ENCODE measurements around the gene VPREB3. TPM values are rescaled to one million over a fixed set of nuclear protein-coding genes. Genes with fewer than 3 reads are reported as not detected.
A peak's percentile ranks its signal among the peaks of the same experiment; 100 is the strongest.
"Not testable (repeated sequence)": the region's sequence is repeated elsewhere in the genome, so short reads cannot be mapped to it uniquely, and the experiment has no call there.

VPREB3 gene
- total RNA-seq, 2 donors from 2014 or later = 0.53 to 1.3 TPM

DNA sequence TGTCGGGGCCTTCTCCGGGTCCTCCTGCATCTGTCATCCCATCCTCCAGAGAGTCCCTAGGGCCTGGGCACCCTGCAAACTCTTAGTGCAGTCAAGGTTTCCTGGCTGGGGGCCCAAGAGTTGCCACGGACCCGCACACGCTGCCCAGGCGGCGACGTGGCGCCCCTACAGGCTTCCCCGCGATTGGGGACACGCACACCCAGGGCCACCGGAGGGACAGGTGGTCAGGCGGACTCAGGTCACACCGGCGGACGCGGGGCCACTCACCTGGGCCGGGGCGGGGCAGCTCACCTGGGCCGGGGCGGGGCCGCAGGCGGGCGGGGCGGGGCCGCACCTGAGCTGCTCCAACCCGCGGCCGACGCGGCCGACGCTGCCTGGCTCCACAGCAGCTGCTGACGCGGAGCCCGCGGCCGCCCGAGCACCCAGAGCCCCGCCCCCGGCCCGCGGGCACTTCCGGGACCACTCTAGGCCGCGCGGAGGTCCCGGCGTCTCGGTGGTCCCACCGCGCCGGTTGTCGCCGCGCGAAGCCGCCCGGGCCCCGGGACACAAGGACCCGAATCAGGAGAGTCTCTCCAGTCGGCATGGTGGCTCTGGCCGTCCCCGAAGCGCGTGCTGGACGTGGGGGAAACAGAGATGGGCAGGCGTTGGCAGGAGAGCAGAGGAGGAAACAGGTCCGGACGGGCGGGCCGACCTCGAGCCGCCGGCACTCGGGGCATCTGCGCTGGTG is 3.3 kb downstream of the VPREB3 start, which contains the start of gene ZNF70:
Gene ZNF70 (minus strand): TSS at position 399 of the 727 bp plus-strand sequence. CDS start 5,972 bp downstream, outside the sequence.
- intact Hi-C loops (cut with DNase I) = no loop called here
- DNase-seq (peak; percentile 91), ATAC-seq (peak; percentile 95 to 97)

GRCh38 chr22:23750367-23750713 is 3.9 kb downstream of the VPREB3 start:
- ATAC-seq (peak in 1 of 2 donors; percentile 1), DNase-seq (no peak)
- intact Hi-C loops (cut with DNase I) = no loop called here

DNA sequence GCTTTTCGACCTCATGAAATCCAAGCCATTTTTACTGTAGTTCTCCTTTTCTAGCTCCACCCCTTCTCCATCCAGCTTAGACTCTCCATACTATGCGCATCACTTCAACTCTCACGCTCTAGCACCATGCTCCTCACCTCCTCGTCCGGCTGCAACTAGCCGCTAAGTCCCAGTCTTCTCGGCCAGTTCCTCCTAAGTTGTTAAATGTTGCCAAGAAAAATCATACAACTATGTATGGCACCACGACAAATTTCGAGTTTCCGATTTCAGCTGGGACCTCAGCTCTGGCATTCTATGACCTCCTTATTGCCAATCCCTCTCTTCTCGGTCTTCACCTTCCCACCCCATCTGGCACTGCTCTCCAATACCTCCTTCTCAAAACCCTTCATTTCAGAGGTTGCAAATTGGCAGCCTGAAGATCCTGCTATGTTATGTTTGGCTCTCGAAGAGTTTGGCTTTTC is 4.4 kb downstream of the VPREB3 start:
- DNase-seq = no peak
- peak; percentile 25 to 29 for ATAC-seq
- intact Hi-C loops (cut with DNase I) = no loop called here

- DNase-seq (no peak), ATAC-seq (no peak)
- intact Hi-C loops (cut with DNase I) = no loop called here
These were observed 8.4 kb downstream of the VPREB3 start for GRCh38 chr22:23745791-23746190.

- DNase-seq (no peak), ATAC-seq (no peak)
- intact Hi-C loops (cut with DNase I) = no loop called here
These were observed 9.7 kb downstream of the VPREB3 start for GRCh38 chr22:23744485-23744884.

- DNase-seq (no peak), ATAC-seq (no peak)
- intact Hi-C loops (cut with DNase I) = no loop called here
These were observed 10.2 kb downstream of the VPREB3 start for GRCh38 chr22:23744001-23744400.

- ATAC-seq = peak; percentile 57 to 67
- intact Hi-C loops (cut with DNase I) = no loop called here
- DNase-seq = no peak
These were observed 10.9 kb downstream of the VPREB3 start for GRCh38 chr22:23743303-23743705.

DNA sequence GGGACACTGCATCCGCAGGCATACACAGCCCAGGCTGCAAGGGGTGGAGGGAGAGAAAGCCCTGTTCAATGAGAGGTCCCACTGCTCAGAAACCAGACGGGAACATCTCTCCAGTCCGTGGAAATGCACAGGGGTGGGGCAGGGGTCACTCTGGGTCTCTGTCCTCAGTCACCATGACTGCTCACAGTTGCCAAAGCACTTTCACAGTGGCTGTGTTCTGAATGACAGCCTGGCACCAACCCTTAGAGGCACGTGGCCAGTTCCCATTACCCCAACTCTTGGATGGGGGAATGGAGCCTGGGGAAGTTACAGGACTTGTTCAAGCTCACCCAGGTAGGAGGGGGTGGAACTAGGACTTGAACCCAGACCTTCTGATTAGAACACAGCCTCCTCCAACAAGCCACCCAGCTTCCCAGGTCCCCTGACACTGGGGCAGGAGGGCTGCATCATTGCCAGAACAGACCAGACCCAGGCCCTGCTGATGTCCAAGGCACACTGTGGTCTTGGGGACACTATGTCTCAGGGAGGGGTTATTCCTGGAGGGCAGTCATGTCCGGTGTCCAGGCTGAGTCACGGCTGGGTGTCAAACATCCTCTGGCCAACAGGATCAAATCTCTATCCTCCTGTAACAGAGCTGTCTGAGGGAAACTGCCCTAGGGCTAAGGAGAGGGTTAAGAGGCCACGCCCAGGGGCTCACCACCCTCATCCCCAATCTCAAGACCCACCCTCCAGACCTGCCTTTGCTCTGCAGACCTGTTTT is 11.5 kb downstream of the VPREB3 start:
- DNase-seq = no peak
- intact Hi-C loops (cut with DNase I) = no loop called here
- ATAC-seq = peak; percentile 71 to 85

GRCh38 chr22:23737696-23738095 is 16.5 kb downstream of the VPREB3 start:
- DNase-seq (no peak), ATAC-seq (no peak)
- intact Hi-C loops (cut with DNase I) = no loop called here

DNA sequence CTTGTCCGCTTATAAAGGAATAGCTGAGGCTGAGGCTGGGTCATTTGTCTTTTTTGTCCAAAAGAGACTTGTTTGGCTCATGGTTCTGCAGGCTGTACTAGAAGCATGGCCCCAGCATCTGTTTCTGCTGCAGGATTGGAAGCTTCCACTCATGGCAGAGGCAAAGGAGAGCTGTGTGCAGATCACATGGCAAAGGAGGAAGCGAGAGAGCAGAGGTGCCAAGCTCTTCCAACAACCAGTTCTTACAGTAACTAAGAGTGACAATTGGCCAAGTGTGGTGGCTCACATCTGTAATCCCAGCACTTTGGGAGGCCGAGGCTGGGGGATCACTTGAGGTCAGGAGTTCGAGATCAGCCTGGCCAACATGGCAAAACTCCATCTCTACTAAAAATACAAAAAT is 26.1 kb downstream of the VPREB3 start:
- intact Hi-C loops (cut with DNase I); DNase-seq; ATAC-seq: not testable (repeated sequence)

DNA sequence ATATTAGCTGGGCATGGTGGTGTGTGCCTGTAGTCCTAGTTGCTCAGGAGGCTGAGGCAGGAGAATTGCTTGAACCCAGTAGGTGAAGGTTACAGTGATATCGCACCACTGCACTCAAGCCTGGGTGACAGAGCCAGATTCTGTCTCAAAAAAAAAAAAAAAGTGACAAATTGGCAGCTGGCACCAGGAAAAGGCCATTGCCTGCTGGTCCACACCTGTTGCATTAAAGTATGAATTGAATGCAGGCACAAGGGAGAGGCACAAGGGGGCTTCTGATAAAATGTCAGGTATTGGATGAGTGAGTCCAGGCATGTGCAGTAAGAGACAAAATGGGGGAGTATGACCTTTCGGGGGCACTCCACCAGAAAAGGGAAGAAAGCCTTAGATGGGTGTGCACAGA is 31.5 kb downstream of the VPREB3 start:
- intact Hi-C loops (cut with DNase I) = no loop called here
- DNase-seq (no peak), ATAC-seq (no peak)

GRCh38 chr22:23722160-23722559 is 32.1 kb downstream of the VPREB3 start:
- ATAC-seq (no peak), DNase-seq (no peak)
- intact Hi-C loops (cut with DNase I) = no loop called here

DNA sequence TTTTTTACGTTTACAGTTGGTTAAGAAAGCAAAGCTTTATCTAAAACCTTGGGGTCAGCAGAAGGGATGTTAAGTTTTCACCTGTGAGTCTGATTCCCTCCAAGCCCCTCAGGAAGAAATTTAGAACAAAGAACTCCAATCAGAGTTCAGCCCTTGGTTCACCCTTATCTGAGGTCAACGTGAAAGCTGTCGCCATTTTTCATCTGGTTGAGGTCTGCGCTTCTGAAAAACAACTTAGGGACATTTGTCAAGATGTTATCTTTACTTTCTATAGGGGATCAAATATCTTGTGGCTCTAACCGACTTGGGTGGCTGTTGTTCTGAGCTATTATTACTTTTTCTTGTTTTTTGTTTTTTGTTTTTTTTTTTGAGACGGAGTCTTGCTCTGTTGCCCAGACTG is 33.4 kb downstream of the VPREB3 start:
- intact Hi-C loops (cut with DNase I) = no loop called here
- DNase-seq (no peak), ATAC-seq (no peak)

DNA sequence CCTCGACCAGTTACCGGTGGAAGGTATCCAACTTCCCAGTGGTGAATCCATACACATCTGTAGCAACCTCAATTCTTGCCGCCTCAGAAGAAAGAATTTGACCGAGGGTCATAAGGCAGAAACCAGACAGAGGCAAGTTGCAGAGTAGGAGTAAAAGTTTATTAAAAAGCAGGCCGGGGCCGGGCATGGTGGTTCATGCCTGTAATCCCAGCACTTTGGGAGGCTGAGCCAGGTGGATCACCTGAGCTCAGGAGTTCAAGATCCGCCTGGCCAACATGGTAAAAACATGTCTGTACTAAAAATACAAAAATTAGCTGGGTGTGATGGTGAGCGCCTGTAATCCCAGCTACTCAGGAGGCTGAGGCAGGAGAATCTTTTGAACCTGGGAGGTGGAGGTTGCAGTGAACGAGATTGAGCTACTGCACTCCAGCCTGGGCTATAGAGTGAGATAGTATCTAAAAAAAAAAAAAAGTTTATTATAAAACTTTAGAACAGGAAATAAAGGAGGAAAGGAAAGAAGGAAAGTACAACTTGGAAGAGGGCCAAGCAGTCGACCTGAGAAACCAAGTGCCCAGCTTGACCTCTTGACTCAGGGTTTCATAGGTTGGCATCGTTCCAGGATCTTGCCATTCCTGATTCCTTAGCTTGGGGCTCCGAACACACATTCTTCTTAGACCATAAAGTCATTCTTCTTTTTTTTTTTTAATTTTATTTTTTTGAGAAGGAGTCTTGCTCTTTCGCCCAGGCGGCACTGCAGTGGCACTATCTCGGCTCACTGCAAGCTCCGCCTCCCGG is 35.7 kb downstream of the VPREB3 start:
- no peak for ATAC-seq
- DNase-seq = no peak
- intact Hi-C loops (cut with DNase I) = no loop called here

DNA sequence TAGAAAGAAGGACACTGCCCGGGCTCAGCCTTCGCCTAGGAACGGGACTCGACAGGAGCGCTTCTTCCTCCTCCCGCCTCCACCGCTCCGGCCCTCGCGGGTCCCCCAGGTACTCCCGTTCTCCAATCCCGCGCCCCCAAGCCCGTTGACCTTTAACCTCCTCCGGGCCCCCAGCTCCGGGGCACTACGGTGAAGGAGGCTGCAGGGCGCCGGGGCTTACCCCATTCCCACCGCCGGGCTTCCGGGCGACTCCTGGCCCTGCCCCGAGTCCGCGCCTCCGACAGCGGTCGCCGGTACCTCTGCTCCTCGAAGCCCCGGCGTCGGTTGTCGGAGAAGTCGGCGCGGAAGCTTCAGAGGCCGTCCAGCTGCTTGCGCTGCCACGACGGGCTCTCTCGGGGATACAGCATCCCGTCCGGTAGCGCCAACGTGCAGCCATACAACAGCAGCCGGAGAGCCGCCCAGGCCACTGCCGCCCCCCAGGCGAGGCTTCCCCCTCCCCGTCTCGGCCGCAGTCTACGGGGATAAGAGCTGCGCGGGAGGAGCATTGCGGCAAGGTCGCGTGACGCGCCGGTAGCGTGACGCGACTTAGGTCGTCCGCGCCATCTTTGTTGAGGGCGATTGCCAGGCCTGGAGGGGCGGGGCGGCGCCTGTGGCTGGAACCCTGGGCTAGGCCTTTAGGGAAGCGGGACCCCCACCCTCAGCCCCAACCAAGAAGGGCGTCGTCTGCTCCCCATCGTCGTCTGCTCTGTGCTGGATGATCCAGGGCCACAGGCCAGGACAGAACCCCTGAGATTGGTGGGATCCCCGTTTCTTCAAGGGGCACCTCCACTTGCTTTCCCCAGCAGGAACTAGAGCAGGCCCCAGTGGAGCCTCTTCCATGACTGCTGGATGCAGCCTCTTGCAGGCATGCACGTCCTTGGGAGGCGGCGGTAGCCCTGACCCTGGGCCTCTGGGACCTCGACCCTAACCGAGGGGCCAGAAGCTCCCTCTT is 37.1 kb downstream of the VPREB3 start:
- intact Hi-C loops (cut with DNase I) = no loop called here
- peak; percentile 88 for DNase-seq
- peak; percentile 97 to 98 for ATAC-seq

DNA sequence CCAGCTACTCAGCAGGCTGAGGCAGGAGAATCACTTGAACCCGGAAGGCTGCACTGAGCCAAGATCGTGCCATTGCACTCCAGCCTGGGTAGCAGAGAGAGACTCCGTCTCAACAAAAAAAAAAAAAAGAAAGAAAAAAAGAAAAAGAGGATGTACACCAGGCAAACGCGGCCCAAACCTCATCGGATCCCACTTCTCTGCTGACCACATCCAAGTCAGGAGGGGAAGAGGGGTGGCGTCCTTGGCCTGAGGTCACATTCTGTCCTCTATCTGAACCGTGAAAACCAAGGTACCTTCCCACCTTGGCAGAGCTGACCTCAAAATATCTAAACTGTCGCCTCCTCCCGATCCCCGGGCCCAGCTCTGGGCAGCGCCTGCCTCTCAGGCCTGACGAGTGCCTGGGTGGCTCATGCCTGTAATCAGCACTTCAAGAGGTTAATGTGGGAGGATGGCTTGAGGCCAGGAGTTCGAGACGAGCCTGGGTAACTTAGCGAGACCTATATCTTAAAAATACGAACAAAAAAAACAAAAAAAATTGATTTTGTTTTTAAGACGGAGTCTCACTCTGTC is 38.3 kb downstream of the VPREB3 start:
- DNase-seq = no peak
- ATAC-seq = peak in 1 of 2 donors; percentile 12
- intact Hi-C loops (cut with DNase I) = no loop called here

DNA sequence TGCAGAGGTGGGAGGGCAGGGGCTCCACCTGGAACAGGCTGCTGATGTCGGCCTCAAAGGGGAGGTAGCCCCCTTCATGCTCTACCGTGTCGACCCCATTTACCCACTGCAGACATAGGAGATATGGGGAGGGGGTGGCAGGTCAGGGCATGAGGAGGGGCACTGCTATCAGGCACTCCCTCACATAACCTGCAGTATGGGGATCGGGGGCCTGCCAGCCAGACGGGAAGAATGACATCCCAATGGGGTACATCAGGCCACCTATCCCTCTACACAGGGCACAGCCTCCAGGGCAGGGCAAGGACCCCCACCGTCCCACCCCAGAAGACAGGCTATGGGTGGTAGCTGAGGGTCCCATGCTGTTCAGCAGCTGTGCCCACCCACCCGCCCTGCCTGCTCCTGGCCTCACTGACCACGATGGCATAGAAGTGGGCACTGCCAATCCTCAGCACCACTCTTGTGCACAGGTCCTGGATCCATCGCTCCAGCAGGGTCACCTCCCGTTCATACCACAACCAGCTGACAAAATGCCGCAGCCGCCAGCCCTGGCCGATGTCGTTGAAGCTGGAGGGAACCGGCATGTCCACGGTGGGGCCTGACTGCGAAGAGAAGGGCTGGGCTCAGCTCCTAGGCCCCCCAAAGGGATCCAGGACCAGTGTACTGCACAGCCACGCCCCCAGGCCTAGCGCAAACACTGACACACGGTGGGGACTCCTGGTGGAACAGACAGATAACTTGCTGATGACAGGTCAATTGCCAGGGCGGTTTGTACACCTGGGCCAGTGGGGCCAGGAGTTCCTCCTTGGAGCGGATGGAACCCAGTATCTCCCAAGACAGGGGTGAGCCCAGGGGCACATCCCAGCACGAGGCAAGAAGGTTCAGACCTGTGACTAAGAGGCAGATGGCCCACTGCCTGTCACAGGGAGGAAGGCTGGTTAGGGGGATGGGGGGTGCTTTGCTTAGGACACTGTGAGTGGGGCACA is 39.3 kb downstream of the VPREB3 start:
- no peak for DNase-seq

More for the DNA sequence above, 39.3 kb downstream of the VPREB3 start:
- intact Hi-C loops (cut with DNase I) = no loop called here
- ATAC-seq = no peak
